ENCODE measurements around the gene C10orf120.

Gene C10orf120

GRCh38 chr10:122657729-122658128 lies 41.9 kb downstream of the C10orf120 start:
- H3K27ac ChIP-seq, result no peak overlapping the region
- TF ChIP-seq, protein P1, sequence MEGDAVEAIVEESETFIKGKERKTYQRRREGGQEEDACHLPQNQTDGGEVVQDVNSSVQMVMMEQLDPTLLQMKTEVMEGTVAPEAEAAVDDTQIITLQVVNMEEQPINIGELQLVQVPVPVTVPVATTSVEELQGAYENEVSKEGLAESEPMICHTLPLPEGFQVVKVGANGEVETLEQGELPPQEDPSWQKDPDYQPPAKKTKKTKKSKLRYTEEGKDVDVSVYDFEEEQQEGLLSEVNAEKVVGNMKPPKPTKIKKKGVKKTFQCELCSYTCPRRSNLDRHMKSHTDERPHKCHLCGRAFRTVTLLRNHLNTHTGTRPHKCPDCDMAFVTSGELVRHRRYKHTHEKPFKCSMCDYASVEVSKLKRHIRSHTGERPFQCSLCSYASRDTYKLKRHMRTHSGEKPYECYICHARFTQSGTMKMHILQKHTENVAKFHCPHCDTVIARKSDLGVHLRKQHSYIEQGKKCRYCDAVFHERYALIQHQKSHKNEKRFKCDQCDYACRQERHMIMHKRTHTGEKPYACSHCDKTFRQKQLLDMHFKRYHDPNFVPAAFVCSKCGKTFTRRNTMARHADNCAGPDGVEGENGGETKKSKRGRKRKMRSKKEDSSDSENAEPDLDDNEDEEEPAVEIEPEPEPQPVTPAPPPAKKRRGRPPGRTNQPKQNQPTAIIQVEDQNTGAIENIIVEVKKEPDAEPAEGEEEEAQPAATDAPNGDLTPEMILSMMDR (IDR thresholded peaks at IDR 0.05), result no peak
- no peak for DNase-seq (ENCODE audit: low spot score)
- no peak overlapping the region for H3K4me3 ChIP-seq

DNA sequence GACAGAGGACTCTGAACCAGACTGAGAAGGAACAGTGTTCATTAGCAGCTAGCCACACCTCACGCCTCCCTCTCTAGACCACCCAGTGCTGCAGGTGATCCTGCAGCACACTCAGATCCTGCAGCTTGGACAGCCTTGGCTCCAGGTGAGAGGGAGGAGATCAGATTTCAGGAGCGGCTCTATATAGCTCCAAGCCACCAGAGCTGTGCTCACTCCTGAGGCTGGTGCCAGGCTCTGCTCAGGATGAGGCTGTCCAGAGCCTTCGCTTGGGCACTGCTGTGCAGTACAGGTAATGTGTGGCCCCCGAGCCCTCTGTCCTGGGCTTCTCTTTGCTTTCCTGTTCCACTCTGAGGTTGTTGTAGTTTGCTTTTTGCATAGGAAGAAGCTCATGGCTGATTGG lies 42.4 kb downstream of the C10orf120 start:
- TF ChIP-seq, protein P1 (IDR thresholded peaks at IDR 0.05), result no peak
- Histone ChIP-seq H3K4me3 (no peak overlapping the region), H3K27ac (no peak overlapping the region)
- DNase-seq (ENCODE audit: low spot score), result no peak

DNA sequence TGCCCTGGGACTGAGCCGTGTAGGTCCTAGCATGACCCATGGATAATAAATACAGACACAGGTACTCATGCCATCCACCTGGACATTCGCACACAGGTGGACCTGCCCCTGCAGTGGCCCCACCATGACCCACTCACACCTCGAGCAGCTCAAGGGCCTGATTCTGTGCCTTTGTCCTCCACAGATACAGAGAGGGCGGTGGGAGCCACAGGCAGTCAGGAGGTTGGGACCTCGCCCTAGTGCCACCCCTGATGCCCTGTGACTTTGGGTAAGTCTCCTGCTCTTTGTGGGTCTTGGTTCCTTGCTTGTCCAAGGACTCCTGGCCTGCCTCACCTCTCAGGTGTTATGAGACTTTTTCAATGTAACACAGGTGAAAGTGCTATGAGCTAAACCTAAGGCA lies 42.9 kb downstream of the C10orf120 start:
- TF ChIP-seq, protein P1 (IDR thresholded peaks at IDR 0.05), result no peak

DNA sequence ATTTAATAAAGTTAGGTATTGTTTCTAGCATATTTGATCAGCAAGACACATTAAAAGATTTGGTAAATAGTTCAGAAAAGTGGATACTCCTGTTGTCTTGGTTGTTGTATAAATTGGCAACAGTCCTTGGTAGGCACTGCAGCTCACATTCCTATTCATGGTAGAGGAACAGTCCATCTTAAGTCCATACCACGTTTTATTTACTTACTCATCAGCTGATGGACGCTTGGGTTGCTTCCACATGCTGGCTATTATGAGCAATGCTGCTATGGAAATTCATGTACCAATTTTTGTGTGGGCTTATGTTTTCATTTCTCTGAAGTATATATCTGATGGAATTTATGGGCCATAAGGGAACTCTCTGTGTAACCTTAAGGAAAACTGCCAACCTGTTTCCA lies 43.3 kb downstream of the C10orf120 start:
- Histone ChIP-seq H3K4me3 (no peak overlapping the region), H3K27ac (no peak overlapping the region)
- TF ChIP-seq, protein P1 (IDR thresholded peaks at IDR 0.05), result no peak
- no peak for DNase-seq (ENCODE audit: low spot score)

More for the DNA sequence above, 42.9 kb downstream of the C10orf120 start:
- no peak for DNase-seq (ENCODE audit: low spot score)
- H3K27ac ChIP-seq, result no peak overlapping the region
- H3K4me3 ChIP-seq, result no peak overlapping the region

DNA sequence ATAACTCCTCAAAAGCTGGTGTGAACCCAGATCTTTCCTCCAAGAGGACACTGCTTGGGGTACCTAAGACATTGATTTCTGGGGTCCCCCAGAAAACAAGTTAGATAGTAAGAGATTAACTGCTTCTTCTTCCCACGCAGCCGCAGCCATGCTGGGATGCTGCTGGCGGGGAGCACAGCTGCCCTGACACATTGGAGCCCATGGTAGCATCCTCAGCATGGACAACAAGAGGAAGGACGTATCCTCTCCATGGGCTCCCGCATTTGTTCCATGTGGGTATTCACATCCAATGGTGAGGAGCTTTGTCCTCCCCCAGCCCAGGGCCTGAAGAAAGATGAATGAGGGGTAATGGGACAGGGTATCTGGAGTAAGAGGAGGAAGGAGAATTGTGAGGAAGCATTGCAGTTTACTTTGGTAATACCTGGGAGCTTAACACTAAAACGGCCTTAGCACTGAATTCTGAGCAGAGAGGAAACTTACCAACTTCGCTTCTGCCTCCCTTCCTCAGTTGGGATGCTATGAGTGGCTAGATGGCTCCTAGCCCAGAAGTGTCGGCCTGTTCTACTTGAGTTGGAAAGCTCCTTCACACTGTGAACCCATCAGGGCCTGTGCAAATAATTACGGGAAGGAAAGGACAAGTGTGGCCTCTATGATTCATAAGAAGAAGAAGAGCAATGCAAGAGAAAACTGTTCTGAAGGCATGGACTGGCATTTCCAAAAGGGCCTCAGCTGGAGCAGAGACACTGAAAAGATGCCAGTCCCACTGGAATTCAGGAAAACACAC lies 43.9 kb downstream of the C10orf120 start:
- TF ChIP-seq, protein P1 (IDR thresholded peaks at IDR 0.05), result no peak
- no peak for DNase-seq (ENCODE audit: low spot score)
- no peak overlapping the region for H3K27ac ChIP-seq

GRCh38 chr10:122650331-122650730 lies 49.3 kb downstream of the C10orf120 start:
- Histone ChIP-seq H3K4me3 (no peak overlapping the region), H3K27ac (no peak overlapping the region)
- TF ChIP-seq, protein P1 (IDR thresholded peaks at IDR 0.05), result no peak
- DNase-seq (ENCODE audit: low spot score), result peak; percentile 35

More for the DNA sequence above, 43.9 kb downstream of the C10orf120 start:
- no peak overlapping the region for H3K4me3 ChIP-seq

DNA sequence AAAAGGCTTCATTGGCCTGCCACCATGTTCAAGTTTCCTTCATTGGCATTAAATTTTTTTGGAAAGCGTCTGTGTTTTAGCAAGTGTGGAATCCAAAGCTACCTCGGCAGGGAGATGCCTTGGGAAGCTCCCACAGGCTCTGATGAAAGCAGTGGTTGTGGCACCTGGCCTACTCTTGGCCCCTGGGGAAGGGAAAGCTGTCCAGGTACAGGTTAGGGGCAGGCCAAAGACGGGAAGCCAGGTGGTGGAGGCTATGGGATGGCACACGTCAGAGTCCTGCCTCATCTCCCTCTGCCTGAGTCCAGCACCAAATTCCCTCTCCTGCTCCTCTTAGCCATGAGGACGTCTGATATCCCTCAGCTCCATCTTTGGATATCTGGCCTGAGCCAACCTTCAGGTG lies 49.7 kb downstream of the C10orf120 start:
- DNase-seq (ENCODE audit: low spot score), result peak; percentile 54
- Histone ChIP-seq H3K4me3 (no peak overlapping the region), H3K27ac (no peak overlapping the region)
- TF ChIP-seq, protein P1 (IDR thresholded peaks at IDR 0.05), result no peak
